ENCODE results near the gene SV2B.

SV2B gene

GRCh38 chr15:91234759-91235158, 134.7 kb downstream of the SV2B start:
- no peak for DNase-seq

- no peak for DNase-seq
Measured at GRCh38 chr15:91235376-91235775, 135.3 kb downstream of the SV2B start.

DNA sequence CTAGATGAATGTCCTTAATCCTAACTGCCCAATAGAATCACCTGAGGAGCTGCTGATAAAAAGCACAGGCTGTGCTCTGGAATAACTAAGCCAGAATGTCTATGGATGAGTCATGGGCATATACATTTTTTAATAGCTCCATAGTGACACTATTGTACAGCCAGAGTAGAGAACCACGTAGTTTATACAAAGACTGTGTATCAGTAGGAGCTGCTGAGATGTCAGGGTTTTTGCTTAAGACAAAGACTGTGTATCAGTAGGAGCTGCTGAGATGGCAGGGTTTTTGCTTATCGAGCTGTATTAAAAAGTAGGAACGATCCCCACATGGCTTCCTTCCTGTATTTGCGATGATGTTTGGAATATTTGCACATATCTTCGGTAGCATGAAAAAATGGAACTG, 137.4 kb downstream of the SV2B start:
- DNase-seq = no peak

- no peak for DNase-seq
Measured at GRCh38 chr15:91238644-91239425, 138.8 kb downstream of the SV2B start.

DNA sequence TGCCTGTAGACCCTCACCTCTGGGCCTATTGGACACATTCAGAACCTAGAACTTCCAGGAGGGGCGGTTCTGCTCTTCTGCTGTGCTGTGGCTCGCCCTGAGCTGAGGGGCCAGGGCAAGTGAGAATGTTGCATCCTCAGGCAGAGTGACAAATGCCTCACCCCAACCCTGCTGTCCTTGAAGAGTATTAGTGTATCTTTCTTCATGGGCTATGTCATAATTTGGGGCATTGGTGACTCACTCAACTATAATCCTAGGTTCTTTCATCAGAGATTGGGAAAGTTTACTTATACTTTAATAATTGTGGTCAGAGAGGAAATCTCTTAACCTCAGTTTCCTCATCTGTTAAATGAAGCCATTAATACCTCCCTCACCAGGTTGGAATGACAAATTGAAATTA, 143.8 kb downstream of the SV2B start:
- DNase-seq = no peak

DNA sequence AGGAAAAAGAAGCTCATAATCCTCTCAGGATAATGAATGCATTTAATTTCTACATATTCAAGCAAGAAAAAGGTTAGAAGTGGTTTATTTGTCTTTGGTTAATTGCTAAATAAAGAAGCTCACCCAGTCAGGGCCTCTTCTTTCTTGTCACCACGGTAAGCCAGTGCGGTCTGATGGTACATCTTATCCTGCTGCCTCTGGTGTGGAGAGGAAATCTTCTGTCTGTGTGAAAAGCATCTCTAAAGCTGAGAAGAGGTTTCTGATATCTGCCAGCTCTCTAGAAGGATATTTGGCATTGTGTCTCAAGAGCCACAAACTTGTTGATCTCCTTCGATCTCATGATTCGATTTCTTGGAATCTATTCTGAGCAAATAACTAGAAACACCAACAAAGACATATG, 144.9 kb downstream of the SV2B start:
- no peak for DNase-seq

DNA sequence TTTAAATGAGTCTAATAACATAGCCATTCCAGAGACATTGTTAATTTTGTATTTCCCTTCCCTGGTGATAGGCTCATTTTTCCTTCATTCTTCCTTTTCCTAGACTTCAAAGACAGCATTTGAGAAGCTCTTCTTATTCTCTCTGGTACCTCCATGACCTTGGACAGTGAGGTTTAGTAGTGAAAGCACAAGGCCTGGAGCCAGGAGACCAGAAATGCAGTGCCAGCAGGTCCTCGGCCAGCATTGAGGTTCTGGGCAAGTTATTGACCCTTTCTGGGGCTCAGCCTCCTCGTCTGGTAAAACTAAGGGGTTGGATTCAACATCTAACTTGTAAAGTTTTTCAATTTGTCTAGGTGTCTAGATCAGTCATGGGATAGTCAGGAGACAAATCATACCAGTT, 146.9 kb downstream of the SV2B start:
- DNase-seq = no peak

DNA sequence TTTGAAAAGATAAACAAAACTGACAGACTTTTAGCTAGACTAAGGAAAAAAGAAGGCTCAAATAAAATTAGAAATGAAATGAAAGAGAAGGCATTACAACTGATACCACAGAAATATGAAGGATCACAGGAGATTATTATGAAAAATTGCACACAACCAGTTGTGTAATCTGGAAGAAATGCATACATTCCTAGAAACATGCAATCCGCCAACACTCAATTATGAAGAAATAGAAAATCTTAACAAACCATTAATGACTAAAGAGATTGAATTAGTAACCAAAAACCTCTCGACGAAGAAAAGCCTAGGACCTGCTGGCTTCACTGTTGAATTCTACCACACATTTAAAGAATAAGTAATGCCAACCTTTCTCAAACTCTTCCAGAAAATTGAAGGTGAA, 149.5 kb downstream of the SV2B start:
- DNase-seq = no peak

- DNase-seq = no peak
Measured at GRCh38 chr15:91252322-91252721, 152.3 kb downstream of the SV2B start.

- DNase-seq = no peak
Measured at GRCh38 chr15:91252756-91253155, 152.7 kb downstream of the SV2B start.

DNA sequence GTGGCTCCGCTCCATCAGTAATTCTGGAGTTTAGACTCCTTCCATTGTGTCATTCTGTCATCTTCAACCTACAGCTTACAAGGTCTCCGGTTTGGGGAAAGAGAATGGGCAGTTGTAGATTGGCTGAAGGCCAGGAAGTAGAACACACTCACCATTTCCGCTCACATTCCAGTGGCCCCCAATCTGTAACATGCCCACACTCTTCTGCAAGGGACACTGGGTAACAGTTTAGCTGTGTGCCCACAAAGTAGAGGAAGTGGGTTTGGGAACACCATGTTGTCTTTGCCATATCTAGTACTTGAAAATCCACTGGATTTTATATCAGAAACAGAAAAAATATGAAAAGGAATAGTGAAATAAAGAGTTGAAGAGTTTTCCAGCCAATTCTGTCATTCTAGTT, 153.5 kb downstream of the SV2B start:
- DNase-seq = no peak

- no peak for DNase-seq
Measured at GRCh38 chr15:91254766-91255165, 154.7 kb downstream of the SV2B start.

DNA sequence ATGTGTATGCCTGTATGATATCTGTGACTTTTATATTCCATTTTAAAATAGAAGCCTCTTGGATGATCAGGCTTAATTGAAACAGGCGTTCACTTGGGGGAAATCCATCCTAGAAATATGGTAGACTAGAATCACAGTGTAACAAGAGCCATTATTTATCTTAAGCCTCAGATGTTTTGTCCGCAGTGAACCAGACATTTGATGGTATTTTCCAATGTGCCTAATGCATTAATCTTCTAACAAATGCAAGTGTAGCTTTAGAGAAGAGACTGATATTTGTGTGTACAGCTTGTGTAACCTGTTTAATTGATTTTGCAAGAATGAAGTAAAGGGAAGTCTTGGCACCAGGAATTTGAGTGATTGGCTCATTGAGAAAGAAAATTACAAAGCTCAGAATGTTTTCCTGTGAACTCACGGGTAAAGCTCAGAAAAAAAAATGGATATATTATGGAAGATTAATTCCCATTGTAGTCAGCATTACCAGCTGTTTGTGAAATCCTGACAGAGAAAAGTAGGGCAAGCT, 155.7 kb downstream of the SV2B start:
- DNase-seq = no peak

DNA sequence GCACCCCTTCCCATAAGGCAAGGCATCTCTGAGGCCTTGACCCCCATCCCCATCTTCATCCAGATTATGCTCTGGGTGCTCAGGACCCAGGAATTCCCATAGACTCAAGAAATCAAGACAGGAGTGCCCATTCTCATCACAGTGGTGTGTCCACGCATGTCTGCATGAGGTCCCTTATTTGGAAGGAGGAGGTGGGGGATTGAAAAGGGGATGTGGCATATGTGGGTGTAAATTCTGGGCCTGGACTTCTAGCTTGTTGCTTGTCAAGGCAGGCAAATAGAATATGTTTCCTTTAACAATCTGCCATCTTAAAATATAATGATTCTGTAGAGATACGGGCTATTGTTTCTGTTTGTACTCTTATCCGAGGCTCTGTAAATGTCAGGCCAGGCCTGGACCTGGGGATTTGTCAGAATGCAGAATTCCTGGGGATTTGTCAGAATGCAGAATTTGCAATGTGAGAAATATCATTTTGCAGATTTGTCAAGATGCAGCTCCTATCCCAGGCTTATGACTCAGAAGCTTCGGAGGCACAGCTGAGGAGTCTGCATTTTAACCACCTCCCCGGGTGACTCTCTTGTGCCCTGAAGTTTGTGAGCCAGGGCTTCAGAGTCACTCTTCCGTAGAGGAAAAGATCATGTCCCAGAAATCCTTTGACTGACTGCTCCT, 157.8 kb downstream of the SV2B start:
- DNase-seq = no peak

GRCh38 chr15:91258415-91258759, 158.3 kb downstream of the SV2B start:
- DNase-seq = no peak

GRCh38 chr15:91259077-91259476, 159.0 kb downstream of the SV2B start:
- DNase-seq = no peak

DNA sequence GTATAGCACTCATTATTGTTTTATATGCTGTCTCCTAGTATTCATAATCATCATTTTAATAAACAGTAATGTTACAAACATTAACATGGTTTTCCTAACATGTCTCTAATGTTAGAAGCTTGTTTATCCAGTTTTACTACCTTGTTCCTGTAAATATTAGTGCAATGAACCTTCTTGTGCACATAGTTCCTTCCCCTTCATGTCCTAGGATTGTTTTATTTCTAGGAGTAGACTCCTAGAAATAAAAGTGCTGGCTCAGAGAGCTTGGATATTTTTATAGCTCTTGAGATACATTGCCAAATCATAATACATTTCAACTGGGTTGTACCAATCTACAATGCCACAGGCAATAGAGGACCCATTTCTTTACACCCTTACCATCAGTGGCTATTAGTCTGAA, 161.3 kb downstream of the SV2B start:
- no peak for DNase-seq

GRCh38 chr15:91263632-91264531, 163.8 kb downstream of the SV2B start:
- DNase-seq = no peak

- DNase-seq = no peak
Measured at GRCh38 chr15:91264651-91265351, 164.7 kb downstream of the SV2B start.

GRCh38 chr15:91265416-91265940, 165.4 kb downstream of the SV2B start:
- no peak for DNase-seq

DNA sequence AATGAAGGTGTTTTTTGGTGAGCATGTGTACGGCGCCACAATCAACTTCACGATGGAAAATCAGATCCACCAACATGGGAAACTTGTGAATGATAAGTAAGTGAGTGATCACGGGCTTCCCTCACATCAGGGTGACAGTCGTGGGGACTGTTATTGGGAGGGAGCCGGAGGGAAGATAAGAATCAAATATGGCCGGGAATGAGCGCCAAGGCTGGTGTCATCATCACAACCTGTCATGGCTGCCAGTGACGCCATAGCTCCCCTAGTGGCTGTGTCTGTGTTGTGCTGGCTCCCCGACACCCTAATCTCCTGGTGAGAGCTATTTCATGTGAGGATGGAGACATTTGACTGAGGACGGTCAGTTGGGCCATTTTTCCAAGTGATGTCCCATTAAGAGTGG, 168.5 kb downstream of the SV2B start:
- no peak for DNase-seq

- no peak for DNase-seq
Measured at GRCh38 chr15:91270747-91271146, 170.7 kb downstream of the SV2B start.
